ENCODE data around the gene MYO3A. TPM values are rescaled to one million over a fixed set of nuclear protein-coding genes. Genes with fewer than 3 reads are reported as not detected.

The MYO3A gene
- total RNA-seq, 1 donor from 2014 or later: 0.23 TPM

DNA sequence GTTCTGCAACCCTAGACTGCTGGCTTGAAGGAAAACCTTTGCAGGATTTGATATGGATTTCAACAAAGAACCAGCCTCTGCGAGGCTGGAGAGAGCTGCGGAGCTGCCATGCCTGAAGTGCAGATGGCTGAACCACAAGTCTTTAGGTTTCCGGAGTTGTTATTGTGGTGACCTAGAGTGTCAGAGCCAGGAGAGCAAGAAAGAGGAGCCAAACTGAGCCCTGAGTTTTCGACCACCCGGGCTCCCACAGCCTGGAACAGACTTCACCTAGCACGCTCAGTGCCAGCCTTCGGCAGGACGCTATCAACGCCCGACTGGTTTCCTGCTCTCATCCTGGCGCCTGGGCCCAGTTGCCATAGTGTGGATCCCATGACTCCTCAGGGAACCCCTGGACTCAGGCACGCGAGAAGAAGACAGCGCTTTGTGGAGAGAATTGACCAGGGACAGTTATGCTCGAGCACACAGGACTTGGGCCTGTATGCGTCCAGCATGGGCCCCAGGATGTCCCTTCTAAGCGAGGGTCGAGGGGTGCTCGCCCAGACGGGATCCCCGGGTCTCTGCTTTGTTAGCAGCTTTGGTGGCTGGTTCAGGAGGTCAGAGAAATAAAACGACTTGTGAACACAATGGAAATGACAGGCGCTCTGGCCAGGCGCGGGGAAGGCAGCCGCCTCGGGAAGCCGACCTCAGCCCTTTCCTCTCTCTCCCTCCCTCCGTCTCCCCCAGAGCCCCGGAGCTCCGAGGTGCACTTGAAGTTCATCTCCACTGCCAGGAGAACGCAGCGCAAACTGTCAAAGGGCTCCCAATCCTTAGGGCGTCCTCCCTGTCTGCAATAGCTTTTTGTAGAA is 280.7 kb downstream of the MYO3A start:
- no peak overlapping the region for H3K27ac ChIP-seq (ENCODE audit: low read depth, low read length)
- FAIRE-seq (no peak), DNase-seq (ENCODE audit: low read depth) (no peak)
- H3K27ac Mint-ChIP-seq (ENCODE audit: unreplicated experiment): no peak overlapping the region
- peaks cover 6% of the 10 kb centered on the region for H3K4me1 ChIP-seq (ENCODE audit: insufficient read depth, low read length)
- H3K79me2 ChIP-seq (ENCODE audit: insufficient read depth, low read length): no peaks in the 10 kb centered on the region
- H4K20me1 ChIP-seq (ENCODE audit: insufficient read depth, low read length): peaks cover 3% of the 10 kb centered on the region
- peak overlapping the region; percentile 4 for H3K4me3 Mint-ChIP-seq (ENCODE audit: unreplicated experiment)
- no peak overlapping the region for H3K9ac ChIP-seq (ENCODE audit: low read length)
- H3K36me3 Mint-ChIP-seq (ENCODE audit: low read depth, unreplicated experiment): no peaks in the 10 kb centered on the region
- TF ChIP-seq, protein P1, sequence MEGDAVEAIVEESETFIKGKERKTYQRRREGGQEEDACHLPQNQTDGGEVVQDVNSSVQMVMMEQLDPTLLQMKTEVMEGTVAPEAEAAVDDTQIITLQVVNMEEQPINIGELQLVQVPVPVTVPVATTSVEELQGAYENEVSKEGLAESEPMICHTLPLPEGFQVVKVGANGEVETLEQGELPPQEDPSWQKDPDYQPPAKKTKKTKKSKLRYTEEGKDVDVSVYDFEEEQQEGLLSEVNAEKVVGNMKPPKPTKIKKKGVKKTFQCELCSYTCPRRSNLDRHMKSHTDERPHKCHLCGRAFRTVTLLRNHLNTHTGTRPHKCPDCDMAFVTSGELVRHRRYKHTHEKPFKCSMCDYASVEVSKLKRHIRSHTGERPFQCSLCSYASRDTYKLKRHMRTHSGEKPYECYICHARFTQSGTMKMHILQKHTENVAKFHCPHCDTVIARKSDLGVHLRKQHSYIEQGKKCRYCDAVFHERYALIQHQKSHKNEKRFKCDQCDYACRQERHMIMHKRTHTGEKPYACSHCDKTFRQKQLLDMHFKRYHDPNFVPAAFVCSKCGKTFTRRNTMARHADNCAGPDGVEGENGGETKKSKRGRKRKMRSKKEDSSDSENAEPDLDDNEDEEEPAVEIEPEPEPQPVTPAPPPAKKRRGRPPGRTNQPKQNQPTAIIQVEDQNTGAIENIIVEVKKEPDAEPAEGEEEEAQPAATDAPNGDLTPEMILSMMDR (IDR thresholded peaks at IDR 0.05; ENCODE audit: insufficient read depth, low read depth, low read length): no peak
- no peak for TF ChIP-seq EZH2 (IDR thresholded peaks at IDR 0.05; ENCODE audit: insufficient read depth, low read length)
- H3K4me3 ChIP-seq (ENCODE audit: insufficient read depth, low read depth, low read length): no peak overlapping the region
- no peaks in the 10 kb centered on the region for H3K4me1 Mint-ChIP-seq (ENCODE audit: low read depth, unreplicated experiment)
- H3K27me3 Mint-ChIP-seq (ENCODE audit: low read depth, unreplicated experiment): peaks cover 73% of the 10 kb centered on the region
- no peaks in the 10 kb centered on the region for H3K9me3 ChIP-seq (ENCODE audit: insufficient read depth, low read depth, low read length)
- H3K27me3 ChIP-seq (ENCODE audit: insufficient read depth, low read length): peaks cover 80% of the 10 kb centered on the region
- H3K9me3 Mint-ChIP-seq (ENCODE audit: unreplicated experiment): peaks cover 6% of the 10 kb centered on the region
- no peaks in the 10 kb centered on the region for H3K36me3 ChIP-seq (ENCODE audit: insufficient read depth, low read length)
- H2AFZ ChIP-seq (ENCODE audit: low read depth, low read length): no peak overlapping the region
- no peak overlapping the region for H3K4me2 ChIP-seq (ENCODE audit: low read length)

DNA sequence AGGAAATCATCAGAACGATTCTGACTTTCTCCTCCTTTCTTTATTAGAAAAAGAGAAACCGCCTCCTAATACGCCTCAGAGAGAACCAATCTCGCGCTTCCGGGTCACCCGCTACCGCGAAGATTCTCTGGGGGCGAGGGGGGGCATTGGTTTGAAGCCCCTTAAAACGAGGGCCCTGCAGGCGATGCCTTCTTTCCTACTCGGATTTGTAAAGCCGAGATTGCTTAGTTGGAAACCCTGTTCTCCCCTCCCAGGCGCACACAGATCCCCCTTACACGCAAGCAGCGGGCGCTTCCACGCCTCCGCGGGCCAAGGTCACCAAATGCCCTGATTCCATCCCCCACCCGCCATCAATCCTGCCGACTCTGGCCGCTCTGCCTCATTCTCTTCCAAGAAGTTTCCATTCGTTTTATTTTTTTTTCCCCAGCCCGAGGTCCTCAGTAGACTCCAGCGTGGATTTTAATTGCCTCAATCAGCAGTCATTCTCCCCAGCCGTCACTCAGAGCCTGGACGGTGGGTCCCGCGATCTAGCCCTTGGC is 281.4 kb downstream of the MYO3A start:
- H3K27ac Mint-ChIP-seq (ENCODE audit: unreplicated experiment): no peak overlapping the region
- no peak overlapping the region for H3K27ac ChIP-seq (ENCODE audit: low read depth, low read length)
- TF ChIP-seq EZH2 (IDR thresholded peaks at IDR 0.05; ENCODE audit: insufficient read depth, low read length): no peak
- TF ChIP-seq, protein P1 (IDR thresholded peaks at IDR 0.05; ENCODE audit: insufficient read depth, low read depth, low read length): no peak
- DNase-seq (ENCODE audit: low read depth) (no peak), FAIRE-seq (no peak)
- H3K4me2 ChIP-seq (ENCODE audit: low read length): peak overlapping the region; percentile 79
- peaks cover 86% of the 10 kb centered on the region for H3K27me3 ChIP-seq (ENCODE audit: insufficient read depth, low read length)
- H3K9me3 ChIP-seq (ENCODE audit: insufficient read depth, low read depth, low read length): no peaks in the 10 kb centered on the region
- peak overlapping the region; percentile 4 for H3K4me3 Mint-ChIP-seq (ENCODE audit: unreplicated experiment)
- no peaks in the 10 kb centered on the region for H3K4me1 Mint-ChIP-seq (ENCODE audit: low read depth, unreplicated experiment)
- peaks cover 6% of the 10 kb centered on the region for H3K4me1 ChIP-seq (ENCODE audit: insufficient read depth, low read length)
- H4K20me1 ChIP-seq (ENCODE audit: insufficient read depth, low read length): peaks cover 3% of the 10 kb centered on the region
- no peaks in the 10 kb centered on the region for H3K36me3 ChIP-seq (ENCODE audit: insufficient read depth, low read length)
- H3K9me3 Mint-ChIP-seq (ENCODE audit: unreplicated experiment): peaks cover 6% of the 10 kb centered on the region
- peaks cover 80% of the 10 kb centered on the region for H3K27me3 Mint-ChIP-seq (ENCODE audit: low read depth, unreplicated experiment)
- no peak overlapping the region for H2AFZ ChIP-seq (ENCODE audit: low read depth, low read length)
- H3K79me2 ChIP-seq (ENCODE audit: insufficient read depth, low read length): no peaks in the 10 kb centered on the region
- H3K36me3 Mint-ChIP-seq (ENCODE audit: low read depth, unreplicated experiment): no peaks in the 10 kb centered on the region
- H3K4me3 ChIP-seq (ENCODE audit: insufficient read depth, low read depth, low read length): no peak overlapping the region
- H3K9ac ChIP-seq (ENCODE audit: low read length): no peak overlapping the region
